ENCODE results near the gene GLS. TPM values are rescaled to one million over a fixed set of nuclear protein-coding genes. Genes with fewer than 3 reads are reported as not detected.

Gene GLS
- total and polyA plus RNA-seq, 9 of the 15 experiments (the other 6 are each of a cell fraction or from before 2014, with no cell fraction given) = 13.7 to 77.5 (median 48.2) TPM

- TF ChIP-seq MAFG (tag; conservative IDR thresholded peaks at IDR 0.05) (no peak), KDM5B (IDR thresholded peaks at IDR 0.05; ENCODE audit: insufficient replicate concordance, low read depth, low read length) (peak; percentile 89), SMARCE1 (IDR thresholded peaks at IDR 0.05) (no peak), BHLHE40 (IDR thresholded peaks at IDR 0.05; ENCODE audit: low read length) (peak; percentile 82), ZNF282 (CRISPR knock-in tag; IDR thresholded peaks at IDR 0.05) (no peak), SOX6 (IDR thresholded peaks at IDR 0.05) (peak; percentile 62), SMARCA5 (IDR thresholded peaks at IDR 0.05) (no peak), GABPB2 (CRISPR knock-in tag; conservative IDR thresholded peaks at IDR 0.05) (no peak), SETDB1 (IDR thresholded peaks at IDR 0.05; ENCODE audit: low read length) (no peak), ZNF76 (CRISPR knock-in tag; IDR thresholded peaks at IDR 0.05; ENCODE audit: borderline replicate concordance) (no peak), KAT2B (IDR thresholded peaks at IDR 0.05; ENCODE audit: low read depth, low read length) (no peak), AFF4 (CRISPR knock-in tag; IDR thresholded peaks at IDR 0.05) (peak; percentile 44; the same call in 1 of the 2 replicates), EZH2 (IDR thresholded peaks at IDR 0.05; ENCODE audit: borderline replicate concordance, low read depth, low read length) (no peak), SNIP1 (IDR thresholded peaks at IDR 0.05; ENCODE audit: low read depth) (no peak), NFATC3 (IDR thresholded peaks at IDR 0.05) (no peak), PHF21A (IDR thresholded peaks at IDR 0.05; ENCODE audit: borderline replicate concordance, low read depth) (no peak), NR4A1 (CRISPR knock-in tag; IDR thresholded peaks at IDR 0.05) (no peak), NR4A1 (tag; IDR thresholded peaks at IDR 0.05) (peak; percentile 31; the same call in 1 of the 2 replicates), PURB (CRISPR knock-in tag; IDR thresholded peaks at IDR 0.05; ENCODE audit: low read depth) (no peak), ZNF79 (CRISPR knock-in tag; IDR thresholded peaks at IDR 0.05; ENCODE audit: low read depth) (no peak), GMEB1 (CRISPR knock-in tag; IDR thresholded peaks at IDR 0.05) (peak; percentile 83), CHCHD3 (CRISPR knock-in tag; IDR thresholded peaks at IDR 0.05) (no peak)
Observed at GRCh38 chr2:191013932-191014652, 133.5 kb downstream of the GLS start, which contains the start of gene STAT1 (continued).

Measured in K562 (cell line).